ENCODE data around the gene MTCL1.

Gene MTCL1

GRCh38 chr18:8705238-8705960, at the start of gene MTCL1:
TSS of gene MTCL1 (plus strand) at chr18:8705556. CDS start at chr18:8705661, 105 bp downstream.
- DNase-seq (ENCODE audit: low read depth in 1 of 2, low spot score in 1 of 2), result no peak

DNA sequence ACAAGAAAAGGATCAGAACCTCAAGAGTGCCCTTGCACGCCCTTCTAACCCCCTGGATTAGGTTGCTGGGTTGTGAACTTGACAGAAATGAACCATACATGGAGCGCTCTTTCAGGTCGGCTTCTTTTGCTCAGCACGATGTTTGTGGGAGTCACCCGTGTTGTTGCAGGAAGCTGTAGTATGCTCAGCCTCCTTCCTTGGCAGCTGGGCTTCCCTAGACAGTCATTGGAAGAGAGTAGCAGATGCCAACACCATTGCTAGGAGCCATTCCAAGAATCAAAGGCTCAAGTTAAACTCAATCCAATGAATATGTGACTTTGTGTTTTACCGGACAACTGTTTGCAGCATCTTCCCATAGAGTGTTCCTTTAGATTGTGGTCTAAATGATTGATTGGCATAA, 49.1 kb upstream of the MTCL1 start:
- DNase-seq (ENCODE audit: low read depth in 1 of 2, low spot score in 1 of 2), result no peak

GRCh38 chr18:8657050-8657820, 48.1 kb upstream of the MTCL1 start:
- no peak for DNase-seq (ENCODE audit: low read depth in 1 of 2, low spot score in 1 of 2)

- no peak for DNase-seq (ENCODE audit: low read depth in 1 of 2, low spot score in 1 of 2)
These were observed 47.4 kb upstream of the MTCL1 start for GRCh38 chr18:8657873-8658470.

DNA sequence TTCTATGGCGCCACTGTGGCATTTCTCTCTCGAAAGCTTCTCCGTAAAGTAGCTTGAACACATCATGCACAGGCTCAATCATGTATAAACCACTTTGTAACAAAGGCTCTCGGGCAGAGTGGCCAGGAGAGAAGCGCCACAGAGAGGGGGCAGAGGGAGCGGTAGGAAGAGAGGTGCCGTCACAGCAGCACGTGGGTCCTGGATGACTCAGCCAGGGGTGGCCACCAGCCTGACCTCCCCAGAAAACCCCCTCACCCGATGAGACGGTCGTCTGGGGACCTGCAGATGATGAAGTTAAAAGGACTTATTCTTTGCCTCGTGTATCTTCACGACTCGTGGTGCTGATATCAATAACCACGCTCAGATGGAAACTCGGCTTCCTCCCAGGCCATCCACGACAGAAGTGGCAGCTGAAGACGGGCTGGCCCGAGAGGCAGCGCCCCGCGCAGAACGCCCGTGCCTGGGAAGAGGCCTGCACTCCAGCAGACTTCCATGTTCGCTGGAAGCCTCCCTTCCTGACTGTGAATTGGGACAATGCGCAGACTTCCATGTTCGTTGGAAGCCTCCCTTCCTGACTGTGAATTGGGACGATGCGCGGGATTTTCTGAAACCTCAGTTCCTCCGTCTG, 46.4 kb upstream of the MTCL1 start:
- no peak for DNase-seq (ENCODE audit: low read depth in 1 of 2, low spot score in 1 of 2)

DNA sequence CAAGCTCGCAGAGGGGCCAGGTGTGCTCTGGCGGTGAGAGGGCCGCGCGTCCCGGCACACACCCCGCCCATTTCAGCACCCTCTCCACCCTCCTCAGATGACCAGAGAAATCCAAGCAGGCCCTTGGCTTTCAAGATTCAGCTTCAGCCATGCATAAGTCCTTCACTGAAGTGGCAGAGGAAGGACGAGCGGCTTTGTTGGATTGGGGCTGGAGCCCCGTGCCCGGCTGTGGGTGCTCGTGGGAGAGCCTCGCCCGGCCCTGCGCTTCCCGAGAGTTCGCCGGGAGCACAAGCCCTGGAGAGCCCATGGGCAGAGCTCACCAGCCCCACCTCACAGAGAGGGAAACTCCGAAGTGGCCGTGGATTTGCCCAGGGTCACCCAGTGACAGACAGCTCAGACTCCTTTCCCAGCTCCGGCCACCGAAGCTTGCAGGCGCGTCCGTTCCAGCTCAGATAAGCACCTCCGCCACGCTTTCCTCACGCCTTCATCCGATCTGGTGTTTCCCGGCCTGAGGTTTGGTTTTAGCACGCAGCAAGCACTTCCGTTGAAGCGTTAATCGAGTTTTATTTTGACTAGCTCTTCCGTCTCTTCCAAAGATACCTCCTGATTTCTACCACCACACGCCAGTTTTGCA, 45.6 kb upstream of the MTCL1 start:
- no peak for DNase-seq (ENCODE audit: low read depth in 1 of 2, low spot score in 1 of 2)

GRCh38 chr18:8660316-8660715, 45.0 kb upstream of the MTCL1 start:
- DNase-seq (ENCODE audit: low read depth in 1 of 2, low spot score in 1 of 2), result no peak

DNA sequence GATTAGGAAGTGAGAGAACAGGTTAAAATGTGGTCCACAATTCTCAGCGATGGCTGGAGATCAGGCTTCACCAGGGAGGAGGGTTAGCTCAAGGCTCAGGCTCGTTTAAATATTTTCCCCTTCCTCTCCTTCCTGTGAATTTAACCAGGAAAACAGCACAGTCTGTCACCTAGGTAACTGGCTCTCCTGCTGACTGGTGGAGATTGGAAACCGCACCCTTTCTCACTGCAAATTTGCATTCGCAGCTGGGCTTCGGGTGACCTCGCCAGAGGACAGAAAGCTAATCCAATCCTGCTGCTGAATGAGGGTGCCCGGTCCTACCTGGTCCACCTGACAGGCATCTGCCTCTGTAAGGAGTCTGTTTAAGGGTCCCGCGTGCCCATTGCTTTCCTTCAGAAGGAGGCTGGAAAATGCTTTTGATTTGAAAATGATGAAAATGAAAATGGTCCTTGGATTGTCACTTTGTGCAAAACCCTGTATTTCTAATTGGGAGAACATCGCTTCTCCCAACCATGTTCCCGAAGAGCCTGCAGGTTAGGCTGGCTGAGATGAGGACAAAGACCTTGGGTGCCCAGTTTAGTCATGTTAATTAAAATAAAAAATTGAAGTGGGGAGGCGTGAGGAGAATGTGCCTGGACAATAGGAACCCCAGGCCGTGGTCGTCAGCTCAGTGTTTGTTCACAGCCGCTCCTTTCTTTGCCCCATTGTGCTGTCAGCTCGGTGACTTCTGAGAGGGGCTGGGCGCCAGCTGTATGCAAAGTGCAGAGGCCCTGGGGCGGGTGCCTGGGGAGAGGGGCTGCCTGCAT, 43.4 kb upstream of the MTCL1 start:
- DNase-seq (ENCODE audit: low read depth in 1 of 2, low spot score in 1 of 2), result no peak

GRCh38 chr18:8662560-8663255, 42.6 kb upstream of the MTCL1 start:
- no peak for DNase-seq (ENCODE audit: low read depth in 1 of 2, low spot score in 1 of 2)

GRCh38 chr18:8667846-8668245, 37.5 kb upstream of the MTCL1 start:
- DNase-seq (ENCODE audit: low read depth in 1 of 2, low spot score in 1 of 2), result no peak

GRCh38 chr18:8668381-8668780, 37.0 kb upstream of the MTCL1 start:
- DNase-seq (ENCODE audit: low read depth in 1 of 2, low spot score in 1 of 2), result no peak

DNA sequence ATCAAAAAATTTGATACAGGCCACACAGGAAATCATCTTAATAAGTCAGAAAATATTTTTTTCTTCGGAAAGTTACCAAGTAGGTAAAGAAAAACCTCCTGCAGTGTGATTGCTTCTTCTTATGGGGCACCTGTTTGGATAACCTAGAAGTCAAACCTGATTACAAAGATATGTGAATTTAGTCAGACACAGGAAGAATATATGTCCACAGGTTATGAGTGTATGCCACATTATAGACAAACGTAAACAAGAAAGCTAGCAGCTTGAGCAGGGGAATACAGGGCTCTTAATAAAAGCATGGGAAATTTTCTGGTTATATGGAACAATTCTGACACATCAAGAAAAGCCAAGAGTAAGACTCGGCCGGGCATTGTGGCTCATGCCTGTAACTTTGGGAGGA, 35.8 kb upstream of the MTCL1 start:
- no peak for DNase-seq (ENCODE audit: low read depth in 1 of 2, low spot score in 1 of 2)

DNA sequence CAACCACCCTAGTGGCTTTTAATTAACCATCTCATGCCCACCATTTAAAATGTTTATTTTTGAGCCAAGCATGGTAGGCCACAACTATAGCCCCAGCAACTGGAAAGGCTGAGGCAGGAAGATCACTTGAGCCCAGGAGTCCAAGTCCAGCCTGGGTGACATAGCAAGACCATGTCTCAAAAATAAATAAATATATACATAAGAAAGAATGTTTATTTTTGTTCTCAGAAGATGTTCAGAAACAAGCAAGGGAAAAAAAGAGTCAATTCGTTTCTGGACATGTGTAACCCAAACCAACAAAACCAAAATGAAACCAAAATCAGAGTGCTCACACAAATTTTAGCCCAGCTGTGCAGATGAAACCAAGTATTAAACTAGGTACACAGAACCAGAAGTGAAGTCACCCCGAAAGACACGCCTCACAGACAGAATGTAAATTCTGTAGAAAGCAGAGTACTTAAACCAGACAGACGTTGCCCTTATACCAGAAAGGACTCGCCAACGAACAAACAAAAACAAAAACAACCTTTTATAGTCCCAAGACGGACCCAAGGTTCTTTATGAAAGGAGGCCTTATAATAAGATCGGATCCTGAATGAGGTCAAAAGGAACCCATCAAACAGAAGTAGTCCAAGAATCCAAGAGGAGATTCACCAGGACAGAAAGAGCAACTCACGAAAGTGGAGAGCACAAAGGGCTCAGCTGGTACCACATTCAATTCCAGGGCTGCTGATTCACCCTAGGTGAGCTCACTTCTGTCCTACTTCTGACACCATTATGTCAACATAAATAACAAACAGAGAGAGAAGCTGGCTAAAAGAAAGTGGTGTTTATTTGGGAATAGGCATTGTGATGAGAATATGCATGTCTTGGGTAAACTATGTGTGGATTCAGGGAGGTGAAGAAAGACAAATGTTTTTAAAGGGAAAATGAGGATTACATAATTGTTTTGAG, 31.8 kb upstream of the MTCL1 start:
- no peak for DNase-seq (ENCODE audit: low read depth in 1 of 2, low spot score in 1 of 2)

GRCh38 chr18:8675057-8675456, 30.3 kb upstream of the MTCL1 start:
- DNase-seq (ENCODE audit: low read depth in 1 of 2, low spot score in 1 of 2), result no peak

- no peak for DNase-seq (ENCODE audit: low read depth in 1 of 2, low spot score in 1 of 2)
These were observed 24.2 kb upstream of the MTCL1 start for GRCh38 chr18:8681196-8681595.

- DNase-seq (ENCODE audit: low read depth in 1 of 2, low spot score in 1 of 2), result no peak
These were observed 20.8 kb upstream of the MTCL1 start for GRCh38 chr18:8684577-8684976.

DNA sequence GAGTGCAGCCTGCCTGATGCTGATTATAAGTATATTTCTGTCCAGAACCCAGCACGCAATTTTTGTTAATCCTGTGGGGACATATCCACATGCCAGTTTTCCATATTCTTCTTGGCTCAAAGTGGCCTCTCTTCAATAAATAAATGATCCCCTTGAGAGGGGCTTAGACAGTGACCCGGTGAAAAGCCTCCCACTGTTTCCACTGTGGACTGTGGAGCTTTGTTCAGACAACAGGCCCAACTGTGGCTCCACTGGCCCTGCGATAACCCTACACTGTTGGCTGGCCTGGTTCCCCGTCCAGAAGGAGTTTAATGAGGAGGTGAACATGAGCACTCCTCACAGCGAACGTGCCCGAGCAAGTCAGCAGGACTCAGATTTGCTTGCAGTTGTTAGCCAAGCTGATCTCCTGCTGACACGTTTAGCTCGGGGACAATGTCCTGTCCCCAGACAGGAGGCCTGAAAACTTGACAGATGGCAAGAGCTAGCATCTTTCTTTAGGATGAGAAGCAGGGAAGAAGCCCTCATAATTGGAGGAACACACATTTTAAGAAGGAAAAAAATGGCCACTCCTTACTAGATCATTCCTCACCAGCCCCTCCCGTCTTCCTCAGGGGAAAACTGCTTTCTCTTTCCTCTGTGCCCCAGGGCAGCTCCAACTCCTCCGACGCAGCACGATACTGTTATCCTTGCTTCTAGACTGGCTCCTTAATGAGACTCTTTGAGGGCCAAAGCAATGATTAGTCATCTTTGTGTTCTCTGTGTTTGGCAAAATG, 20.0 kb upstream of the MTCL1 start:
- no peak for DNase-seq (ENCODE audit: low read depth in 1 of 2, low spot score in 1 of 2)

GRCh38 chr18:8685914-8686216, 19.5 kb upstream of the MTCL1 start:
- DNase-seq (ENCODE audit: low read depth in 1 of 2, low spot score in 1 of 2), result no peak

Measured in activated T-helper 1 cell treated with anti-CD3 and anti-CD28 coated beads, Interleukin-2, amount 50 U/mL, for 16 hours (primary cell).